Measurements from ENCODE around the gene TM4SF5. TPM values are rescaled to one million over a fixed set of nuclear protein-coding genes. Genes with fewer than 3 reads are reported as not detected.

The TM4SF5 gene
- total and polyA plus RNA-seq, 2 of the 8 experiments (the other 6 are each of a cell fraction or from before 2014, with no cell fraction given) = not detected

- TF ChIP-seq HDAC2 (IDR thresholded peaks at IDR 0.05; ENCODE audit: borderline replicate concordance in 1 of 2, low read depth in 2 of 2, low read length in 2 of 2) = no peak
- no peak for TF ChIP-seq CHD1 (IDR thresholded peaks at IDR 0.05; ENCODE audit: low read depth, low read length)
- TF ChIP-seq RFX5 (IDR thresholded peaks at IDR 0.05; ENCODE audit: borderline replicate concordance, low read depth, low read length) = no peak
- no peak for TF ChIP-seq RNF2 (IDR thresholded peaks at IDR 0.05; ENCODE audit: borderline replicate concordance, low read depth, low read length, missing control alignments, poor library complexity, severe bottlenecking)
- TF ChIP-seq BACH1 (IDR thresholded peaks at IDR 0.05; ENCODE audit: low read length) = no peak
- TF ChIP-seq HDAC6 (IDR thresholded peaks at IDR 0.05; ENCODE audit: low read depth, low read length) = no peak
- no peak for TF ChIP-seq YY1 (IDR thresholded peaks at IDR 0.05; ENCODE audit: low read depth, low read length)
- no peak for TF ChIP-seq RXRA (IDR thresholded peaks at IDR 0.05; ENCODE audit: insufficient read depth, low read depth, low read length)
Measured at GRCh38 chr17:4734857-4735475, 36.7 kb upstream of the TM4SF5 start (continued).
